GM12878 (cell line): ENCODE results near the gene SPTBN1. TPM values are rescaled to one million over a fixed set of nuclear protein-coding genes. Genes with fewer than 3 reads are reported as not detected.
A peak's percentile ranks its signal among the peaks of the same experiment; 100 is the strongest.

Experiments
- ASH2L ChIP-seq: fragments of 300-600, 200-600 bp; sonication (generic); IDR thresholded peaks from 2 replicates; pipeline ENCODE4 v1.6.1; 2017; ENCODE audit warnings: low read depth, mild to moderate bottlenecking, borderline replicate concordance
- BACH1 ChIP-seq: fragments of 450-650 bp; IDR thresholded peaks from 2 replicates; pipeline ENCODE4 v1.6.1; 2017; ENCODE audit warnings: mild to moderate bottlenecking, borderline replicate concordance
- BCL11A ChIP-seq: IDR thresholded peaks from 2 replicates; pipeline ENCODE4 v1.6.1; 2011; ENCODE audit warnings: low read depth, low read length
- CREB1 ChIP-seq: IDR thresholded peaks from 2 replicates; pipeline ENCODE4 v1.6.1; 2012; ENCODE audit warnings: low read depth, mild to moderate bottlenecking, inconsistent platforms
- EP300 ChIP-seq, 2 experiments: fragments of 150-350 bp in 1 of 2; IDR thresholded peaks; 2 replicates each; pipeline ENCODE4 v1.6.1; 2011 to 2012; ENCODE audit warnings: low read depth in 2 of 2, low read length in 2 of 2, borderline replicate concordance in 1 of 2, improper control_type of control experiment in 1 of 2, inconsistent platforms in 1 of 2; ENCODE audit not compliant: control insufficient read depth in 1 of 2
- GABPA ChIP-seq: IDR thresholded peaks from 2 replicates; pipeline ENCODE4 v1.6.1; 2014; ENCODE audit warnings: antibody characterized with exemption, low read depth, mild to moderate bottlenecking, inconsistent platforms
- HSF1 ChIP-seq: fragments of 150-350 bp; IDR thresholded peaks from 2 replicates; pipeline ENCODE4 v1.6.1; 2014; ENCODE audit warnings: mild to moderate bottlenecking, low read depth, low read length
- JUNB ChIP-seq: IDR thresholded peaks from 2 replicates; pipeline ENCODE4 v1.6.1; 2016; ENCODE audit warnings: antibody characterized with exemption, mild to moderate bottlenecking
- MEF2B ChIP-seq: fragments of 450-650 bp; IDR thresholded peaks from 2 replicates; pipeline ENCODE4 v1.6.1; 2018; ENCODE audit warnings: mild to moderate bottlenecking, moderate library complexity; ENCODE audit not compliant: partially characterized antibody, poor library complexity, severe bottlenecking
- MTA2 ChIP-seq: fragments of 450-650 bp; IDR thresholded peaks from 2 replicates; pipeline ENCODE4 v1.6.1; 2016; ENCODE audit warnings: low read depth, mild to moderate bottlenecking, moderate library complexity
- NFYA ChIP-seq: IDR thresholded peaks from 2 replicates; pipeline ENCODE4 v1.6.1; 2011; ENCODE audit warnings: low read depth, mild to moderate bottlenecking, low read length, improper control_type of control experiment, borderline replicate concordance
- RB1 ChIP-seq: fragments of 450-650 bp; formaldehyde crosslinking; IDR thresholded peaks from 2 replicates; pipeline ENCODE4 v1.6.1; 2017; ENCODE audit warnings: mild to moderate bottlenecking, borderline replicate concordance
- RELA ChIP-seq: fragments of 450-650 bp; IDR thresholded peaks from 2 replicates; pipeline ENCODE4 v1.8.0; 2014; ENCODE audit warnings: borderline replicate concordance; ENCODE audit not compliant: partially characterized antibody
- SREBF2 ChIP-seq: IDR thresholded peaks from 2 replicates; pipeline ENCODE4 v1.6.1; 2012; ENCODE audit warnings: mild to moderate bottlenecking, low read length
- SUZ12 ChIP-seq: fragments of 200-600 bp; sonication (generic); IDR thresholded peaks from one replicate; pipeline ENCODE4 v1.6.1; 2018; ENCODE audit warnings: antibody characterized with exemption, mild to moderate bottlenecking; ENCODE audit not compliant: unreplicated experiment
- TCF12 ChIP-seq: IDR thresholded peaks from 2 replicates; pipeline ENCODE4 v1.6.1; 2011; ENCODE audit warnings: low read depth, mild to moderate bottlenecking, low read length
- USF2 ChIP-seq: IDR thresholded peaks from 2 replicates; pipeline ENCODE4 v1.6.1; 2011; ENCODE audit warnings: low read depth, low read length, improper control_type of control experiment, borderline replicate concordance
- ZNF687 ChIP-seq: fragments of 450-650 bp; IDR thresholded peaks from 2 replicates; pipeline ENCODE4 v1.6.1; 2017; ENCODE audit warnings: mild to moderate bottlenecking, moderate library complexity
- polyA plus RNA-seq, 11 experiments: library from polyadenylated mRNA; depleted of rRNA in 4 of 11; unstranded in 6 of 11; stranded (reverse) in 5 of 11; fragments of >200 nt; fragmentation: Nextera tagmentation in 4 of 11; fragmentation: Illumina TruSeq in 1 of 11; extraction: Ambion mirVana in 4 of 11; extraction: Trizol in 1 of 11; gene quantifications; 1 replicate in 1 of 11; 2 replicates in 10 of 11; pipeline versions ENCODE4 v1.2.1 to v1.2.3, GENCODE V29; 2011 to 2016; ENCODE audit warnings: inconsistent platforms in 2 of 11, missing spikeins in 2 of 11, low read depth in 1 of 11
- total RNA-seq, 4 experiments: library from RNA; depleted of rRNA in 3 of 4; stranded (reverse); fragments of >200 nt in 3 of 4; fragmentation: Illumina TruSeq in 1 of 4; extraction: Trizol in 1 of 4; gene quantifications; 2 replicates each; pipeline versions ENCODE4 v1.2.1 to v1.2.3, GENCODE V29; 2013 to 2021
- TF ChIP-seq, protein P1 (sequence below): fragments of 450-650 bp; IDR thresholded peaks from 2 replicates; pipeline ENCODE4 v1.6.1; 2017; ENCODE audit warnings: borderline replicate concordance

Gene SPTBN1
- total and polyA plus RNA-seq, 10 of the 15 experiments (the other 5 are each of a cell fraction or from before 2014, with no cell fraction given): 20.6 to 154 (median 76.7) TPM

DNA sequence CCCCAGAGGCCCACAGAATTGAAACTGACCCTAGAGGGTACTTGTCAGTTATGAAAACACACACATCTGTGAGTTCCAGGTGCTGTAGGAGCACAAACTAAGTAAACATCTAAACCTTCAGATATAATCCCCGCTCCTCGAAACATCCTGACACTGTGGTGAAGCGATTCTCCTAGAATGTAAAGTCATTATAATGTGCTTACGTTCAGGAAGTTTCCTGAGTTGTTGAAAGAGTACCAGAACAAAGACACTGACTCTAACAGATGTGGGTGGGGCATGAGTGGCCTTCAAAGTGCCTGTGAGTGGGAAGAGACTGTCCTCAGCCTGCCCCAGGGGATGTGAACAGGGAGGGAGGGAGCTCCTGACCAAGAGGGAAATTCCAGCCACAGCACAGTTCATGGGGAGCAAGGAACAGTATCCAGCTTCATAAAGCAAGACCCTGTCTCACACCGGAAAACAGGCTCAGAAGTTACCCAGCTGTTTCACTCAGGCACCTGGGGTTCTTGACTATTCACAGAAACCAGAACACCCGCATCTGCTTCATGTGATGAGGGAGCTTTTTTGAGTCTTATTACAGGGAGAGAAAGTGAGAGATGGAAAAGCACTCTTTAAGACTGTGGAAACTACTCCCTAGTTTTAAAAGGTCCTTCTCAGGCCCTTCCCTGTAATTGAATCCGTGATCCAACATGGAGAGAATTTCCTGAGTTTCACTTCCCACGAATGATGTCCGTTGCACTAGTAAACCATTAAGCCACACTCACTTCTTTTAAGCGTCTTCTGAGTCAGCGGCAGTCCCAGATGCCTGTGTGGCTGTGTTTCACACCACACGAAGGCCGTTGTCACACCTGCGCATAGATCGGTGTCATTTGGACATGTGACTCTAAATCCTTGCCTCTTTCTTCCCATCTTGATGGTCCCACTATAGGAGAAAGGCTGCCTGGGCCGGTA is 178.7 kb downstream of the SPTBN1 start (continued):
- peak; percentile 81 to 84; a peak in 2 of 4 replicates for TF ChIP-seq EP300 (IDR thresholded peaks at IDR 0.05; ENCODE audit: borderline replicate concordance in 1 of 2, control insufficient read depth in 1 of 2, low read depth in 2 of 2, low read length in 2 of 2)
- peak; percentile 98 for TF ChIP-seq MEF2B
- no peak for TF ChIP-seq NFYA
- no peak for TF ChIP-seq SUZ12
- TF ChIP-seq GABPA: 0 out of 2 replicates have a peak, but pooled peaks have one; percentile 20
- peak; percentile 58; the same call in 1 of the 2 replicates for TF ChIP-seq USF2
- peak; percentile 99 for TF ChIP-seq ZNF687
- peak; percentile 58; the same call in 1 of the 2 replicates for TF ChIP-seq ASH2L
- TF ChIP-seq TCF12: peak; percentile 94
- peak; percentile 65 for TF ChIP-seq CREB1
- TF ChIP-seq RB1: no peak
- TF ChIP-seq, protein P1, sequence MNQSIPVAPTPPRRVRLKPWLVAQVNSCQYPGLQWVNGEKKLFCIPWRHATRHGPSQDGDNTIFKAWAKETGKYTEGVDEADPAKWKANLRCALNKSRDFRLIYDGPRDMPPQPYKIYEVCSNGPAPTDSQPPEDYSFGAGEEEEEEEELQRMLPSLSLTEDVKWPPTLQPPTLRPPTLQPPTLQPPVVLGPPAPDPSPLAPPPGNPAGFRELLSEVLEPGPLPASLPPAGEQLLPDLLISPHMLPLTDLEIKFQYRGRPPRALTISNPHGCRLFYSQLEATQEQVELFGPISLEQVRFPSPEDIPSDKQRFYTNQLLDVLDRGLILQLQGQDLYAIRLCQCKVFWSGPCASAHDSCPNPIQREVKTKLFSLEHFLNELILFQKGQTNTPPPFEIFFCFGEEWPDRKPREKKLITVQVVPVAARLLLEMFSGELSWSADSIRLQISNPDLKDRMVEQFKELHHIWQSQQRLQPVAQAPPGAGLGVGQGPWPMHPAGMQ: no peak
- TF ChIP-seq HSF1: no peak
- no peak for TF ChIP-seq SREBF2
- TF ChIP-seq RELA: peak; percentile 79
- TF ChIP-seq JUNB: peak; percentile 76
- TF ChIP-seq BCL11A: peak; percentile 91
- TF ChIP-seq MTA2: peak; percentile 88
- TF ChIP-seq BACH1: peak; percentile 65; the same call in 1 of the 2 replicates
